DOHH2 (cell line): ENCODE results near the gene OR2L2.
"Not testable (repeated sequence)": the region's sequence is repeated elsewhere in the genome, so short reads cannot be mapped to it uniquely, and the experiment has no call there.

Experiments used
- H3F3A ChIP-seq: fragments of 200-600 bp; sonication (generic), shearing (Covaris generic); 2 replicates; pipeline ENCODE4 v1.6.0; 2016; ENCODE audit warnings: antibody characterized with exemption, mild to moderate bottlenecking; ENCODE audit not compliant: control insufficient read depth, insufficient read depth
- H3K27ac ChIP-seq: fragments of 200-600 bp; sonication (generic); 2 replicates; pipeline ENCODE4 v1.5.1; 2014; ENCODE audit warnings: low read depth, mild to moderate bottlenecking, low read length, moderate library complexity
- H3K27me3 ChIP-seq: fragments of 200-600 bp; sonication (generic); 2 replicates; pipeline ENCODE4 v1.6.1; 2014; ENCODE audit warnings: mild to moderate bottlenecking, low read length, mixed read lengths; ENCODE audit not compliant: control insufficient read depth
- H3K36me3 ChIP-seq: fragments of 200-600 bp; sonication (generic); 2 replicates; pipeline ENCODE4 v1.6.1; 2014; ENCODE audit warnings: mild to moderate bottlenecking, low read length, moderate library complexity, mixed read lengths; ENCODE audit not compliant: control insufficient read depth
- H3K4me1 ChIP-seq: fragments of 200-600 bp; sonication (generic); 2 replicates; pipeline ENCODE4 v1.6.1; 2014; ENCODE audit warnings: mild to moderate bottlenecking, low read length, mixed read lengths; ENCODE audit not compliant: control insufficient read depth
- H3K4me2 ChIP-seq: fragments of 200-600 bp; sonication (generic); 2 replicates; pipeline ENCODE4 v1.6.0; 2014; ENCODE audit warnings: mild to moderate bottlenecking, low read length, moderate library complexity
- H3K4me3 ChIP-seq: fragments of 200-600 bp; sonication (generic); 2 replicates; pipeline ENCODE4 v1.5.1; 2014; ENCODE audit warnings: mild to moderate bottlenecking, low read length, mixed read lengths
- H3K79me2 ChIP-seq: fragments of 200-600 bp; sonication (generic); 2 replicates; pipeline ENCODE4 v1.6.1; 2014; ENCODE audit warnings: mild to moderate bottlenecking, low read length, mixed read lengths; ENCODE audit not compliant: control insufficient read depth
- H3K9me2 ChIP-seq: fragments of 200-600 bp; sonication (generic); replicated peaks from 2 replicates; pipeline ENCODE4 v1.6.1; 2014; ENCODE audit warnings: mild to moderate bottlenecking, low read length, mixed read lengths; ENCODE audit not compliant: control insufficient read depth
- H3K9me3 ChIP-seq: fragments of 200-600 bp; sonication (generic); 2 replicates; pipeline ENCODE4 v1.6.1; 2014; ENCODE audit warnings: antibody characterized with exemption, low read length, mixed read lengths; ENCODE audit not compliant: control insufficient read depth, insufficient read depth
- H4K20me1 ChIP-seq: fragments of 200-600 bp; sonication (generic); 2 replicates; pipeline ENCODE4 v1.6.0; 2014; ENCODE audit warnings: low read depth, mild to moderate bottlenecking, antibody characterized with exemption, low read length, moderate library complexity; ENCODE audit not compliant: control insufficient read depth, insufficient read depth
- CTCF ChIP-seq: fragments of 200-600 bp; sonication (generic); IDR thresholded peaks from one replicate; pipeline ENCODE4 v1.5.1; 2014; ENCODE audit warnings: antibody characterized with exemption, mild to moderate bottlenecking, low read depth, low read length; ENCODE audit not compliant: poor library complexity, severe bottlenecking
- EZH2phosphoT487 ChIP-seq: fragments of 200-600 bp; sonication (generic); IDR thresholded peaks from 2 replicates; pipeline ENCODE4 v1.6.1; 2017; ENCODE audit warnings: borderline replicate concordance, mild to moderate bottlenecking, antibody characterized with exemption, low read length, moderate library complexity, mixed read lengths

The OR2L2 gene

GRCh38 chr1:248055261-248055660, 25.4 kb downstream of the OR2L2 start:
- Histone ChIP-seq H3K36me3 (no peaks in the 10 kb centered on the region), H3K27me3 (no peaks in the 10 kb centered on the region), H3K79me2 (no peaks in the 10 kb centered on the region), H3K4me3 (no peak overlapping the region), H4K20me1 (no peaks in the 10 kb centered on the region), H3K27ac (no peak overlapping the region), H3K9me2 (no peaks in the 10 kb centered on the region), H3K4me1 (no peaks in the 10 kb centered on the region), H3K9me3 (no peaks in the 10 kb centered on the region), H3F3A (no peaks in the 10 kb centered on the region), H3K4me2 (no peak overlapping the region)
- TF ChIP-seq CTCF (no peak), EZH2phosphoT487 (no peak)

GRCh38 chr1:248065071-248065470, 35.2 kb downstream of the OR2L2 start:
- H3K4me3 ChIP-seq: no peak overlapping the region
- H3K9me3 ChIP-seq: no peaks in the 10 kb centered on the region
- no peak overlapping the region for H3K4me2 ChIP-seq
- H3K4me1 ChIP-seq: no peaks in the 10 kb centered on the region
- H4K20me1 ChIP-seq: no peaks in the 10 kb centered on the region
- no peak overlapping the region for H3K27ac ChIP-seq
- H3K9me2 ChIP-seq: no peaks in the 10 kb centered on the region
- H3K27me3 ChIP-seq: no peaks in the 10 kb centered on the region
- H3K79me2 ChIP-seq: no peaks in the 10 kb centered on the region
- no peaks in the 10 kb centered on the region for H3K36me3 ChIP-seq
- TF ChIP-seq CTCF (no peak), EZH2phosphoT487 (no peak)
- H3F3A ChIP-seq: no peaks in the 10 kb centered on the region

GRCh38 chr1:248065604-248066003, 35.7 kb downstream of the OR2L2 start:
- Histone ChIP-seq H3K4me3 (no peak overlapping the region), H3K27ac (no peak overlapping the region), H3K4me2 (no peak overlapping the region), H3K36me3 (no peaks in the 10 kb centered on the region), H3K4me1 (no peaks in the 10 kb centered on the region), H3F3A (no peaks in the 10 kb centered on the region), H4K20me1 (no peaks in the 10 kb centered on the region), H3K27me3 (no peaks in the 10 kb centered on the region), H3K79me2 (no peaks in the 10 kb centered on the region), H3K9me2 (no peaks in the 10 kb centered on the region), H3K9me3 (no peaks in the 10 kb centered on the region)
- TF ChIP-seq CTCF: no peak
- TF ChIP-seq EZH2phosphoT487: no peak

GRCh38 chr1:248083864-248084263, 54.0 kb downstream of the OR2L2 start:
- not testable (repeated sequence) for H3K4me2 ChIP-seq, H3K9me3 ChIP-seq, H3K79me2 ChIP-seq, H3K9me2 ChIP-seq, H3K36me3 ChIP-seq, H4K20me1 ChIP-seq, H3K27me3 ChIP-seq, H3K4me1 ChIP-seq, H3K27ac ChIP-seq, H3F3A ChIP-seq, H3K4me3 ChIP-seq
